ENCODE results near the gene HP. TPM values are rescaled to one million over a fixed set of nuclear protein-coding genes. Genes with fewer than 3 reads are reported as not detected.

Gene HP
- total RNA-seq, 1 donor from 2014 or later = not detected

DNA sequence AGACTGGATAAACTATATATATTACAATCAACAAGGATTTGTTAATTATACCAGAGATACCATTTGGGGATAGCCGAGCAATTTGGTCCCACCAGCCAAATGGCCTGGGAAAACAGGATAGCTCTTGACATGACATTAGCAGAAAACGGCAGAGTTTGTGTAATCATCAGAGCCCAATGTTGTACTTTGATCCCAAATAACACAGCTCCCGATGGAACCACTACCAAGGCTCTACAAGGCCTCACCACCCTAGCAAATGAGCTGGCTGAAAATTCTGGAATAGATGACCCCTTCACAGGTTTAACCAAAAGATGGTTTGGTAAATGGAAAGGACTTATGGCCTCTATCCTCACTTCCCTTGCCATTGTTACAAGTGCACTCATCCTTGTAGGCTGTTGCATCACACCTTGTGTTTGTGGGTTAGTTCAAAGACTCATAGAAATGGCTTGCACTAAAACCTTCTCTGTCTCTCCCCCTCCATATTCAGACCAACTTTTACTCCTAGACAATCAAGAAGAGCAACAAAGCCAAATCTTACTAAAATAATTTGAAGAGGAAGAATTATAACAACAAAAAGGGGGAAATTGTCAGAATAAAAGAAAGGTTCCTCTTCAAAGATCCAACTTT, 29.6 kb downstream of the HP start:
- Mint-ChIP-seq H3K27ac (ENCODE audit: unreplicated experiment) (no peak overlapping the region), H3K4me1 (no peaks in the 10 kb centered on the region), H3K4me3 (no peak overlapping the region), H3K36me3 (ENCODE audit: low read depth) (peaks cover 17% of the 10 kb centered on the region), H3K27me3 (ENCODE audit: low read depth) (no peaks in the 10 kb centered on the region), H3K9me3 (peaks cover 2% of the 10 kb centered on the region)
- TF ChIP-seq, protein P1, sequence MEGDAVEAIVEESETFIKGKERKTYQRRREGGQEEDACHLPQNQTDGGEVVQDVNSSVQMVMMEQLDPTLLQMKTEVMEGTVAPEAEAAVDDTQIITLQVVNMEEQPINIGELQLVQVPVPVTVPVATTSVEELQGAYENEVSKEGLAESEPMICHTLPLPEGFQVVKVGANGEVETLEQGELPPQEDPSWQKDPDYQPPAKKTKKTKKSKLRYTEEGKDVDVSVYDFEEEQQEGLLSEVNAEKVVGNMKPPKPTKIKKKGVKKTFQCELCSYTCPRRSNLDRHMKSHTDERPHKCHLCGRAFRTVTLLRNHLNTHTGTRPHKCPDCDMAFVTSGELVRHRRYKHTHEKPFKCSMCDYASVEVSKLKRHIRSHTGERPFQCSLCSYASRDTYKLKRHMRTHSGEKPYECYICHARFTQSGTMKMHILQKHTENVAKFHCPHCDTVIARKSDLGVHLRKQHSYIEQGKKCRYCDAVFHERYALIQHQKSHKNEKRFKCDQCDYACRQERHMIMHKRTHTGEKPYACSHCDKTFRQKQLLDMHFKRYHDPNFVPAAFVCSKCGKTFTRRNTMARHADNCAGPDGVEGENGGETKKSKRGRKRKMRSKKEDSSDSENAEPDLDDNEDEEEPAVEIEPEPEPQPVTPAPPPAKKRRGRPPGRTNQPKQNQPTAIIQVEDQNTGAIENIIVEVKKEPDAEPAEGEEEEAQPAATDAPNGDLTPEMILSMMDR (conservative IDR thresholded peaks at IDR 0.05) = no peak
- DNase-seq (ENCODE audit: low read depth, low spot score) = no peak

DNA sequence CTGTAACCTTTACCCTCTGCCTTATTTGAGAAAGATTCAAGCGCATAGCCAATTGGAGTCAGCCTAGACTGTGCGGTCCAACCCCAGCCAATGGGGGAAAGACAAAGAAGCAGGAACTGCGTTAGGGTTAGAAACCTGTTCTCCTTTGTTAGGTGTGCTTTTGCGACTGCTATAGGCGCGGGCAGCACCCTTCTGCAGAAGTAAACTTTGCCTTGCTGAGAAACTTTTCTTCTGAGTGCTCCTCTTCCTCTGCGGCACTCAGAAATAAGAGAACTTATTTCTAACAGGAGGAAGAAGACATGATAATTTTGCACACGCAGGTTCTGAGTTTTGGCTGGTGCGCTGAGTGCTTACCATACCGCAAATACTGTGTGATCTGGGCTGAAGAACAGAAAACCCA, 30.1 kb downstream of the HP start:
- no peaks in the 10 kb centered on the region for H3K4me1 Mint-ChIP-seq
- peaks cover 17% of the 10 kb centered on the region for H3K36me3 Mint-ChIP-seq (ENCODE audit: low read depth)
- no peak for DNase-seq (ENCODE audit: low read depth, low spot score)
- no peak overlapping the region for H3K4me3 Mint-ChIP-seq
- TF ChIP-seq, protein P1 (conservative IDR thresholded peaks at IDR 0.05) = no peak
- H3K27me3 Mint-ChIP-seq (ENCODE audit: low read depth) = no peaks in the 10 kb centered on the region
- H3K9me3 Mint-ChIP-seq = peaks cover 2% of the 10 kb centered on the region
- no peak overlapping the region for H3K27ac Mint-ChIP-seq (ENCODE audit: unreplicated experiment)

DNA sequence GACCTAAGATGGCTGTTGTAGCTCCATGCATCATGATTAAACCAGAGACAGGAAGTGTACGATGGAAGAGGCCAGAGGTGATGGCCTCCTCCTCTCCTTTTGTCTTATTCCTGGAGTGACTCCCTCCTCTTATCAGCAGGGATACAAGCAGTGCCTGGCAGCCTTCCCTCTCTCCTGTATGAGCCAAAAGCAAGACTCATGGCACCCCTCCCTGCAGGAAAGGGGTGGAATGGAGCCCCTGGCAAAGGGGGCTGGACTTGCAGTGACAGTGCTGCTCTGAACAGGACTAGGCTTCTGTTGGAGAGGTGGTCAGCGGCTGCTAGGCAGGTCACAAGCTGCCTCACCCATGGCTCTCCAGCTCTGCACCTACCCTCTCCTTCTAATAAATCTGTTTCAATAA, 30.7 kb downstream of the HP start:
- Mint-ChIP-seq H3K4me1 (no peaks in the 10 kb centered on the region), H3K36me3 (ENCODE audit: low read depth) (peaks cover 17% of the 10 kb centered on the region), H3K27ac (ENCODE audit: unreplicated experiment) (peak overlapping the region; percentile 27), H3K4me3 (no peak overlapping the region), H3K27me3 (ENCODE audit: low read depth) (no peaks in the 10 kb centered on the region), H3K9me3 (peaks cover 2% of the 10 kb centered on the region)
- TF ChIP-seq, protein P1 (conservative IDR thresholded peaks at IDR 0.05) = no peak
- no peak for DNase-seq (ENCODE audit: low read depth, low spot score)

DNA sequence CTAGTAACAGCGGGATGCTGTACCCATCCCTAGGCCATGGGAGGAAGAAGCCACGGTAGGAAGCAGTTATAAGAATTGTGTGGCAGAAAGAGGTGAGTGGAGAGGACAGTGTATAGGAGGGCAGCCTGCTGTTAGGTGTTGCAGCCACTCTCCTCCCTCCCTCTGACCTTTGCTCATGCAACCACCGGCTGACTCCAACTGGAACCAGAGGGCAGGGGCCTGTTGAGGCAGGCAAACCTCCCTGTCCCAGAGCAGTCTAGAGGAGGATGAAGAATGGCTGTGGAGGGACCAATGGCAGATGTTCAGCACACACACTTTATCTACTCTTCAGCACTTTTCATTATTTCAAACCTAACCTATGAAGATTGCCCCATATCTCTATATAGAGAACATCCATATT, 36.9 kb downstream of the HP start:
- Mint-ChIP-seq H3K27ac (ENCODE audit: unreplicated experiment) (no peak overlapping the region), H3K27me3 (ENCODE audit: low read depth) (no peaks in the 10 kb centered on the region), H3K9me3 (no peaks in the 10 kb centered on the region), H3K4me3 (peak overlapping the region; percentile 79), H3K36me3 (ENCODE audit: low read depth) (peaks cover under 1% of the 10 kb centered on the region), H3K4me1 (peaks cover 37% of the 10 kb centered on the region)
- TF ChIP-seq, protein P1 (conservative IDR thresholded peaks at IDR 0.05) = no peak
- no peak for DNase-seq (ENCODE audit: low read depth, low spot score)

DNA sequence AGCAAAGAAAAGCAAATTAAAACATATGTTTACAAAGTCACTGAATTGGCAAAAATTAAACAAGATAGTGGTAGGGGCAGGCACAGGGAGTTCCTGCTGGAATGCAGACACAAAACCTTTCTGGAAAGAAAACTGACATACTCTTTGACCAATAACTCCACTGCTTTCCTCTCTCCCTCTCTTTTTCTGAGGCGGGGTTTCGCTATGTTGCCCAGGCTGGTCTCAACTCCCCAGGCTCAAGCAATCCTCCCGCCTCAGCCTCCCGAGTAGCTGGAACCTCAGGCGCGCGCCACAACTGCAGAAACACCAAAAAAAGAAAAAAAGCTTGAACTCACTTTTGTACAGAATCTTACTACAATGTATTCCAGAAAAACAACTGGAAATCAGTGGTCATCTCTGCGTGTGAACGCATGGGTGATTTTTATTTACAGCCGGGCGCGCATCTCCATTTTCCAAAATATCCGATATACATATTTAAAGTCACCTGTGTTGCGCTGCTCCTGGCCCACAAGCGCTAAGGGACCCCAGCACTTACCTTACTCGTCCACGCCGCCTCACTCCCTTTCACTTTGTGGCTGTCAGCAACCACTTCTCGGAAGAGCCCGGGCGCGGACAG, 38.6 kb downstream of the HP start:
- no peaks in the 10 kb centered on the region for H3K27me3 Mint-ChIP-seq (ENCODE audit: low read depth)
- peak overlapping the region; percentile 92 for H3K27ac Mint-ChIP-seq (ENCODE audit: unreplicated experiment)
- H3K9me3 Mint-ChIP-seq = no peaks in the 10 kb centered on the region
- peaks cover 37% of the 10 kb centered on the region for H3K4me1 Mint-ChIP-seq
- TF ChIP-seq, protein P1 (conservative IDR thresholded peaks at IDR 0.05) = no peak
- H3K36me3 Mint-ChIP-seq (ENCODE audit: low read depth) = no peaks in the 10 kb centered on the region
- peak overlapping the region; percentile 96 for H3K4me3 Mint-ChIP-seq
- no peak for DNase-seq (ENCODE audit: low read depth, low spot score)

All from neural crest cell (in vitro differentiated cells).